KMS-11 (cell line): ENCODE results near the gene DLG5.

ENCODE experiments used
- H2AFZ ChIP-seq: fragments of 200-600 bp; sonication (generic); 2 replicates; pipeline ENCODE4 v1.6.1; 2016; ENCODE audit warnings: antibody characterized with exemption, mixed run types, low read depth
- H3K27ac ChIP-seq: fragments of 200-600 bp; sonication (generic); 2 replicates; pipeline ENCODE4 v1.6.1; 2016; ENCODE audit warnings: mild to moderate bottlenecking, mixed run types
- H3K27me3 ChIP-seq: fragments of 200-600 bp; sonication (generic); 2 replicates; pipeline ENCODE4 v1.6.1; 2017; ENCODE audit warnings: mild to moderate bottlenecking, low read depth, mixed run types, moderate library complexity; ENCODE audit not compliant: insufficient read depth
- H3K36me3 ChIP-seq: fragments of 200-600 bp; sonication (generic); 2 replicates; pipeline ENCODE4 v1.6.1; 2017; ENCODE audit warnings: mild to moderate bottlenecking, mixed run types; ENCODE audit not compliant: insufficient read depth
- H3K4me1 ChIP-seq: fragments of 200-600 bp; sonication (generic); 2 replicates; pipeline ENCODE4 v1.6.1; 2016; ENCODE audit warnings: mild to moderate bottlenecking, low read depth, mixed run types; ENCODE audit not compliant: poor library complexity, severe bottlenecking
- H3K4me2 ChIP-seq: fragments of 200-600 bp; sonication (generic); 2 replicates; pipeline ENCODE4 v1.7.0; 2016; ENCODE audit warnings: mild to moderate bottlenecking, mixed run types
- H3K4me3 ChIP-seq: fragments of 200-600 bp; sonication (generic); IDR thresholded peaks from 2 replicates; pipeline ENCODE4 v1.6.1; 2017; ENCODE audit warnings: low read depth, low read length, mixed read lengths; ENCODE audit not compliant: insufficient read depth
- H3K79me2 ChIP-seq: fragments of 200-600 bp; sonication (generic); 2 replicates; pipeline ENCODE4 v1.6.1; 2016; ENCODE audit warnings: low read depth, mixed run types; ENCODE audit not compliant: insufficient read depth
- H3K9ac ChIP-seq: fragments of 200-600 bp; sonication (generic); 2 replicates; pipeline ENCODE4 v1.6.1; 2016; ENCODE audit warnings: mild to moderate bottlenecking, mixed run types
- H4K20me1 ChIP-seq: fragments of 200-600 bp; sonication (generic); 2 replicates; pipeline ENCODE4 v1.6.1; 2016; ENCODE audit warnings: mild to moderate bottlenecking, mixed run types; ENCODE audit not compliant: insufficient read depth
- TF ChIP-seq, protein P1 (sequence below): fragments of 200-600 bp; sonication (generic); conservative IDR thresholded peaks from 2 replicates; pipeline ENCODE4 v1.6.1; 2017; ENCODE audit warnings: low read depth, mild to moderate bottlenecking, antibody characterized with exemption, low read length, moderate library complexity, mixed read lengths

Gene DLG5

DNA sequence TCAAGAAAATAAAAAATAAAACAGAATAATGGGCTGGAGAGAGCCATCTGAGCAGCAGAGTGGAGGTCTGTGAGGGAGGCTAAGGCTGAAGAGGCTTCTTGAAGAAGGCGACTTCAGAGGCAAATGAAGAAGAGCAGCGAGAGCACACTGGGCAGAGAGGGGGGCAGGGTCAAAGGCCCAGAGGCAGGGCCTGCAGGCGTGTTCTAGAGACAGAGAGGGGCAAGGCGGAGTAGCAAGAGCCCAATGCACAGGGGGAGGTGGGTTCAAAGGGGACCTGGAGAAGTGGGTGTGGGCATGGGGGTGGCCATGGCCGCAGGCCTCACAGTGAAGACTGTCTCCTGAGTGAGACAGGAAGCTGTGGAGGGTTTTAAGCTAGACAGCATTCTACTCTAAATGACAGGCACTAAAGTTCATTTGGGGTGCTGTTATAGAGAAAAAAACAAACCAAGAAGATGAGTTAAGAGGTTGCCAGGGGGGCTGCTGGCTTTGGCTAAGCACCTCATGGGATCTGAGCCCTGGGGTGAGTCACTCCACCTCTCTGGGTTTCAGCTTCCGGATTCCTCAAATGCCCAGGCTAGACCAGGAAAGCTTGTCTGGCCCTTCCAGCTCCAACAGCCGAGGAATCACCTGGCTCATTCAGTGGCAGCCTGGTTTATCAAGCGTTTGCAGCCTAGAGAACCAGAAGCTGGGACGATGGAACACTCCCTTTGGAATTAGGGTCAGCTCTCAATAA is 81.7 kb downstream of the DLG5 start:
- Histone ChIP-seq H2AFZ (no peak overlapping the region), H4K20me1 (no peaks in the 10 kb centered on the region), H3K27me3 (no peaks in the 10 kb centered on the region), H3K9ac (no peak overlapping the region), H3K36me3 (no peaks in the 10 kb centered on the region), H3K79me2 (no peaks in the 10 kb centered on the region), H3K4me2 (no peak overlapping the region), H3K27ac (no peak overlapping the region), H3K4me1 (peaks cover 14% of the 10 kb centered on the region), H3K4me3 (no peak overlapping the region)
- TF ChIP-seq, protein P1, sequence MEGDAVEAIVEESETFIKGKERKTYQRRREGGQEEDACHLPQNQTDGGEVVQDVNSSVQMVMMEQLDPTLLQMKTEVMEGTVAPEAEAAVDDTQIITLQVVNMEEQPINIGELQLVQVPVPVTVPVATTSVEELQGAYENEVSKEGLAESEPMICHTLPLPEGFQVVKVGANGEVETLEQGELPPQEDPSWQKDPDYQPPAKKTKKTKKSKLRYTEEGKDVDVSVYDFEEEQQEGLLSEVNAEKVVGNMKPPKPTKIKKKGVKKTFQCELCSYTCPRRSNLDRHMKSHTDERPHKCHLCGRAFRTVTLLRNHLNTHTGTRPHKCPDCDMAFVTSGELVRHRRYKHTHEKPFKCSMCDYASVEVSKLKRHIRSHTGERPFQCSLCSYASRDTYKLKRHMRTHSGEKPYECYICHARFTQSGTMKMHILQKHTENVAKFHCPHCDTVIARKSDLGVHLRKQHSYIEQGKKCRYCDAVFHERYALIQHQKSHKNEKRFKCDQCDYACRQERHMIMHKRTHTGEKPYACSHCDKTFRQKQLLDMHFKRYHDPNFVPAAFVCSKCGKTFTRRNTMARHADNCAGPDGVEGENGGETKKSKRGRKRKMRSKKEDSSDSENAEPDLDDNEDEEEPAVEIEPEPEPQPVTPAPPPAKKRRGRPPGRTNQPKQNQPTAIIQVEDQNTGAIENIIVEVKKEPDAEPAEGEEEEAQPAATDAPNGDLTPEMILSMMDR = no peak

DNA sequence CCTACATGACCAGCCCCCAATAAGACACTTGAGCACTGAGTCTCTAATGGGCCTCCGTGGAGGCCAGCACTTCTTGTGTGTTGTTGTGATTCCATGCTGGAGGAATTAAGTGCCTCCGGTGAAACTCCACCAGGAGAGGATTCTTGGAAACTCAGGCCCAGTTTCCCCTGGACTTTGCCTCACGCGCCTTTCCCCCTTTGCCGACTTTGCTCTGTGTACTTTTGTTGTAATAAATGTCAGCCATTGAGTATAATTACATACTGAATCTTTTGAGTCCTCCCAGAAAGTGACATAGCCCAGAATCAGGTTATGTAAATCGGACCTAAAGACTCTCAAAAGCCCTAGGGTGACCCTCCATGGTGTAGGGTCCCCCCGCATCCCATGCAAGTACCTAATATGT is 82.4 kb downstream of the DLG5 start:
- Histone ChIP-seq H3K79me2 (no peaks in the 10 kb centered on the region), H3K4me3 (no peak overlapping the region), H3K27ac (no peak overlapping the region), H3K9ac (no peak overlapping the region), H2AFZ (no peak overlapping the region), H4K20me1 (no peaks in the 10 kb centered on the region), H3K4me2 (no peak overlapping the region), H3K27me3 (no peaks in the 10 kb centered on the region), H3K4me1 (peaks cover 11% of the 10 kb centered on the region), H3K36me3 (no peaks in the 10 kb centered on the region)
- TF ChIP-seq, protein P1 = no peak

DNA sequence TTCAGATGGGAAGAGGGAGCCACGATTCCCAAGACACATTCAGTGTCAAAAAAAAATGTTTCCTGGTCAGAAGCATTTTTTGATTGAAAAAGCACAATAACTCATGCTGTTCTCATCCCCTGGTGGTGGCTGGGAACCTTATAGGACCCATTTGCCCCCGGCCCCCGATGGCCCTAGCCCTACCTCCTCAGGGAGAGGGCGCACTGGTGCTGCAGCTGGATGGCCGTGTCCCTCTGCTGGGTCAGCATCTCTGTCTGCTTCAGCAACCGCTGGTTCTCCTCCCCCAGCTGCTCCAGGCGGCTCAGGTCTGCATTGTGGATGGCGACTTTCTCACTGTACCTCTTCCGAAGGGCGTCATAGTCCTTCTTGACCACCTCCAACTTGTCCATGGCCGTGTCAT is 83.3 kb downstream of the DLG5 start:
- peaks cover 4% of the 10 kb centered on the region for H3K4me1 ChIP-seq
- no peak overlapping the region for H2AFZ ChIP-seq
- H3K9ac ChIP-seq = no peak overlapping the region
- H3K4me3 ChIP-seq = no peak overlapping the region
- H3K36me3 ChIP-seq = no peaks in the 10 kb centered on the region
- H4K20me1 ChIP-seq = no peaks in the 10 kb centered on the region
- no peak overlapping the region for H3K27ac ChIP-seq
- TF ChIP-seq, protein P1 = no peak
- H3K79me2 ChIP-seq = no peaks in the 10 kb centered on the region
- no peak overlapping the region for H3K4me2 ChIP-seq
- no peaks in the 10 kb centered on the region for H3K27me3 ChIP-seq

DNA sequence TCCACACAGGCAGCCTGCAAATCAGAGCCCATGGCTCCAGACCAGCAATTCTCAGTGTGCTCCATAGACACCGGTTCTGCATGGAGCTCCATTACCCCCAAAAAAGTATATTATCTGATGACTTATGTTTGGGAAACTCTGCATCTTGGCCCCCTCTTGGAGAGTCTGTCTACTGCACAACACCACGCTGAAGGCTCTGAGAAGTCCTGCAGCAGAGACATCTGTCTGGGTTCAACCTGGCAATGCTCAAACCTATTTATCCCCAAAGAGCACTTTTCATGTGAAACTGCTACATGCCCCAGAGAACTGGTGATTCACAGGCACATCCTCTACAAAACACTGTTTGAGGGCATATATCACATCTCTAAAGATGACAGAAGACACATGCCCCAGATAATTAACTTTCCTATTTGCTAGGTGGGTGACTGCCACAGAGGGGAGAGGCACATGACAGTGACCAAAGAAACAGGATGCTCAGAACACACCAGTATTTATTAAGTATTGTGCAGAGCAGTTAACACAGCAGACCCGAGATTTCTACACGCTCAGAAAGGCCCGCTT is 83.8 kb downstream of the DLG5 start:
- TF ChIP-seq, protein P1 = no peak
- H3K27me3 ChIP-seq = no peaks in the 10 kb centered on the region

More for the DNA sequence above, 83.8 kb downstream of the DLG5 start:
- no peak overlapping the region for H2AFZ ChIP-seq
- H3K27ac ChIP-seq = no peak overlapping the region
- H3K4me2 ChIP-seq = no peak overlapping the region
- no peaks in the 10 kb centered on the region for H3K79me2 ChIP-seq
- no peak overlapping the region for H3K9ac ChIP-seq
- no peaks in the 10 kb centered on the region for H4K20me1 ChIP-seq
- H3K4me1 ChIP-seq = peaks cover 7% of the 10 kb centered on the region
- no peak overlapping the region for H3K4me3 ChIP-seq
- H3K36me3 ChIP-seq = no peaks in the 10 kb centered on the region
